ENCODE data around the gene TLR9. TPM values are rescaled to one million over a fixed set of nuclear protein-coding genes. Genes with fewer than 3 reads are reported as not detected.

Gene TLR9
- total RNA-seq, 4 donors from 2014 or later, result 0.19 TPM; not detected in 3

- TF ChIP-seq CTCF (IDR thresholded peaks at IDR 0.05), result no peak
- ATAC-seq (ENCODE audit: low FRiP score), result no peak
- DNase-seq (ENCODE audit: low spot score), result no peak
Observed at GRCh38 chr3:52247409-52248164, 22.1 kb upstream of the TLR9 start.

GRCh38 chr3:52246728-52247408 is 21.4 kb upstream of the TLR9 start:
- DNase-seq (ENCODE audit: low spot score), result no peak
- TF ChIP-seq CTCF (IDR thresholded peaks at IDR 0.05), result no peak
- ATAC-seq (ENCODE audit: low FRiP score), result no peak

DNA sequence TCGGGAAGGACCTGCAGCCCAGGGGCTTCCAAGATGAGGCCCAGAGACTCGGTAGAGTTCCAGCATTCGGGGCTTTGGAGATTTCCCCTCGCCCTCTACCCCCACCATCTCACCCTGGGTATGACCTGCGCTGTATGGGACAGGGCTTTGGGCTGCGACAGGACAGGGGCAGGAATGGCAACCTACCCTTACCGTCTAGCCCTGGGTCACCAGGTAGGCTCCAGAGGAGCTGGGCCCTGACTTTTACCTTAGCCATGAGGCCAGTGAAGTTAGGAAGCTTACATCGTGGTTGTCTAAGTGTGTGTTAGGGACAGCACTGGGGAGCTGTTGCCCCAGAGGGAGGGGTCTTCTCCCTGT is 20.8 kb upstream of the TLR9 start:
- ATAC-seq (ENCODE audit: low FRiP score) (peak; percentile 16), DNase-seq (ENCODE audit: low spot score) (no peak)

GRCh38 chr3:52245322-52246263 is 20.1 kb upstream of the TLR9 start, which contains the start of gene PPM1M:
PPM1M (plus strand) TSS chr3:52245759; CDS start chr3:52245825, 66 bp downstream.
- no peak for TF ChIP-seq CTCF (IDR thresholded peaks at IDR 0.05)
- DNase-seq (ENCODE audit: low spot score) (no peak), ATAC-seq (ENCODE audit: low FRiP score) (peak; percentile 57)

More for the DNA sequence above, 20.8 kb upstream of the TLR9 start:
- no peak for TF ChIP-seq CTCF (IDR thresholded peaks at IDR 0.05)

GRCh38 chr3:52243791-52244628 is 18.6 kb upstream of the TLR9 start:
- DNase-seq (ENCODE audit: low spot score) (no peak), ATAC-seq (ENCODE audit: low FRiP score) (no peak)
- TF ChIP-seq CTCF (IDR thresholded peaks at IDR 0.05), result no peak

GRCh38 chr3:52242039-52242438 is 16.6 kb upstream of the TLR9 start:
- DNase-seq (ENCODE audit: low spot score) (no peak), ATAC-seq (ENCODE audit: low FRiP score) (no peak)
- no peak for TF ChIP-seq CTCF (IDR thresholded peaks at IDR 0.05)
